AG04450 (cell line): ENCODE results near the gene SLC6A9. TPM values are rescaled to one million over a fixed set of nuclear protein-coding genes. Genes with fewer than 3 reads are reported as not detected.

Source experiments
- CTCF ChIA-PET: fragments of 300-600, 350-600 bp; formaldehyde crosslinking; extraction: SDS; loops from one replicate; lab custom pipeline; 2022; ENCODE audit warnings: antibody characterized with exemption, inconsistent platforms; lab: Charles Lee
- POLR2A ChIA-PET: fragments of 350-600 bp; formaldehyde crosslinking; extraction: SDS; loops from one replicate; lab custom pipeline; 2021; ENCODE audit warnings: antibody characterized with exemption, inconsistent platforms; lab: Yijun Ruan, JAX
- DNase-seq: peaks from one replicate; pipeline ENCODE4 v3.0.0-alpha.2; 2011; ENCODE audit warnings: low read depth, low spot score
- H3K27ac ChIP-seq: one replicate; pipeline ENCODE4 v1.5.1; 2012; ENCODE audit warnings: low read depth, low read length, control low read depth
- H3K27me3 ChIP-seq: one replicate; pipeline ENCODE4 v1.6.0; 2012; ENCODE audit warnings: low read length; ENCODE audit not compliant: control insufficient read depth, insufficient read depth
- H3K4me3 ChIP-seq: 2 replicates; pipeline ENCODE4 v1.5.1; 2011; ENCODE audit warnings: mild to moderate bottlenecking, low read depth, low read length, control low read depth
- H3K9me3 ChIP-seq: 2 replicates; pipeline ENCODE4 v1.5.1; 2012; ENCODE audit warnings: low read length; ENCODE audit not compliant: control insufficient read depth, insufficient read depth
- CTCF ChIP-seq: IDR thresholded peaks from 2 replicates; pipeline ENCODE4 v1.5.1; 2011; ENCODE audit warnings: low read depth, low read length, control low read depth, inconsistent platforms
- polyA plus RNA-seq: library from polyadenylated mRNA; depleted of rRNA; stranded (reverse); fragments of >200 nt; gene quantifications from 2 replicates; pipeline ENCODE4 v1.2.3, GENCODE V29; 2011

SLC6A9 gene
- polyA plus RNA-seq, 1 experiment: 16.3 TPM

DNA sequence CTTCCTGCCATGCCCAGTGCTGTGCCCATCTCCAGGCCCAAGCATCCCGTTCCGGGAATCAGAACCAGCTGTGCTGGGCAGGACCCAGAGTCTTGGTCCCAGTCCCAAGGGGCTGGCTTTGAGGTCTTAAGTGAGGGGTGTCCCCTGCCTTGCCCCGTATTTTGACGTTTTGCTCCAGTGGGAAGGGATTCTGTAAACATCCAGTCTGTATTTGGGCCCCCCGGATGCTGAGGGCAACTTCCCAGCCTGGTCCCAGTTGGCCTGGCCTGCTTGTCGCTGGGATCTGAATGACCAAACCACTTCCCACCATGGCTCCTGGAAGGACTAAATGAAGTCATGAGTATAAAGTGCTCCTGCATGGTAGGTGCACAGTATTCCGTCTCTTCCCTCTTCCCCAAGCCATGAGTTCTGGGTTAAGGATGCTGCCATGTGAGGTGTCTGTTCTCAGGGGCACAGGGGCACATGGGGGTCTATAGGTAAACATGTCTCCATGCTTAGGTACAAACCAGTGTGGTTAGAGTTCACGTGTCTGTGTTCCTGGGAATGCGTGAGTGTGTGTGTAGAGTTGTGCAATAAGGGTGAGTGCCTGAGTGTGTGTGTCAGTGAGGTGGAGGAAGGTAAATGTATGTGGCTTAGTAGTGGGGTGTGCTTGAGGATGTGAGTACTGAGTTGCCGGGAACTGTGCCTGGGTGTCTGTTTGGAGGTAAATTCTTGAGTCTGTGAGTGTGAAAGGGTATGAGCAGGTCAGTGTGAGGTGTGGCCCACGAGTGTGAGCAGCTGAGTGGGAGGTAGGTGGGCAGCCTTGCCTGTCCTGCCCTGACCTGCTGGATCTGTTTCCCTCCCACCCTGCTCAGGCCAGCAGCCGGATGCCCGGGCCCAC, 50.8 kb downstream of the SLC6A9 start:
- TF ChIP-seq CTCF: no peak
- ChIA-PET POLR2A (interaction anchor here (0.7 to 1.2 kb wide), 2 partner anchors 9 to 56 kb away, joined by 3 to 5 read pairs; no protein-coding TSS in a partner anchor), CTCF (no interaction called here)
- Histone ChIP-seq H3K27ac (peak overlapping the region; percentile 57), H3K4me3 (peak overlapping the region; percentile 73), H3K27me3 (no peaks in the 10 kb centered on the region), H3K9me3 (no peaks in the 10 kb centered on the region; the same call in 1 of the 2 replicates)
- DNase-seq: no peak

DNA sequence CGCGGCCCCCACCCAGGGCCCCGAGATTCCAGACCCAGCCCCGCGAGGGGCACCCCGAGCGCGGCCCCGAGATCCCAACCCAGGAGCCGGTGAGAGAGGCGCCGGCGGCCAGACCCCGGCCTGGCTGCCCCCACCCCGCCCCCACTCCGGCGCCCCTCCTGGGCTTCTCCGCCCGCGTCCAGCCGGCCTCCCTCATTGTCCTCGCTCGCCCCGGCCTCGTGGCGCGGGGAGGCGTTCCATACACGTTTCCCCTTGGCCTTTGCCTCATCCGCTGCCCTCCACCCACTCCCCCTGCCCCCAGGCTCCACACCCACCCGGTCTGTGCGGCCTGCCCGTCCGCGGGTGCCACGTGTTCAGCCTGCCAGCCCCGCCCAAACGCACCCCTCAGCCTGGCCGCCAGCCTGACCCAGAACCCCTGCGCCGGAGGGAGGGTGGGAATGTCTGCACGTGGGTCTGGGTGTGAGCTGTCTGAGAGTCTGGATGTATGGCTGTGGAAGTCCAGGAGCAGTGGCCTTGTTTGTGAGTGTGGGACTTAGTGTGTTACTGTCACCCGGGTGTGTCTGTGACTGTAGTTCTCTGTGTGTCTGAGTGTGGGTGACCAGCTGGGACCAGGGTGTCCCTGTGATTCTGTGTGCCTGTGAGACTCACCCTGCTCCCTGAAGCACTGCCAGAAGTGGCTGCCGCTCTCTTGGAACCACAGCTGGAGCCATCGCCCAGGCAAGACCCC, 51.6 kb downstream of the SLC6A9 start:
- ChIA-PET POLR2A (interaction anchor here (0.7 to 1.2 kb wide), 2 partner anchors 10 to 57 kb away, joined by 3 to 5 read pairs; no protein-coding TSS in a partner anchor), CTCF (no interaction called here)

DNA sequence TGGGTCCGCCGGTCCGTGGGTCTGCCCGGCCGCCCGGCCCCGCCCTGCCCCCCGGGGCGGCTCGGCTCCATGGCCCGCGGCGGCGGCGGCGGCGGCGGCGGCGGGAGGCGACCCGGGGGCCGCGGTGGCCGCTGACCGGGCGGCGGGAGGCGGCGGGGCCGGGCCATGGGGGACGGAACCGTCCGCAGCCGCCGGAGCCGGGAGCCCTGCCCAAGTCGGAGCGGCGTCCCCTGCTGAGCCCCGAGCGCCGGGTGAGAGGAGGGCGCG, 52.1 kb downstream of the SLC6A9 start:
- CTCF ChIA-PET: no interaction called here

More for the DNA sequence above, 51.6 kb downstream of the SLC6A9 start:
- Histone ChIP-seq H3K27me3 (no peaks in the 10 kb centered on the region), H3K4me3 (peak overlapping the region; percentile 73), H3K27ac (peak overlapping the region; percentile 57), H3K9me3 (no peaks in the 10 kb centered on the region; the same call in 1 of the 2 replicates)
- no peak for TF ChIP-seq CTCF
- no peak for DNase-seq

GRCh38 chr1:43978551-43979260, 52.6 kb downstream of the SLC6A9 start, which contains the start of gene B4GALT2:
B4GALT2 (plus strand) TSS chr1:43979210; CDS start chr1:43981161, 1,951 bp downstream.
- peak within 1 kb of the TSS; percentile 74 for H3K4me3 ChIP-seq
- ChIA-PET POLR2A (no interaction called here), CTCF (interaction anchor here (0.6 to 1.8 kb wide), 2 partner anchors 38 to 44 kb away, joined by 3 to 5 read pairs; no protein-coding TSS in a partner anchor)
- no peak for TF ChIP-seq CTCF
- DNase-seq: no peak
- no peaks in the 10 kb centered on the region for H3K27me3 ChIP-seq
- peak within 1 kb of the TSS; percentile 57 for H3K27ac ChIP-seq
- H3K9me3 ChIP-seq: no peaks in the 10 kb centered on the region; the same call in 1 of the 2 replicates

More for the DNA sequence above, 52.1 kb downstream of the SLC6A9 start:
- DNase-seq: no peak
- Histone ChIP-seq H3K27me3 (no peaks in the 10 kb centered on the region), H3K9me3 (no peaks in the 10 kb centered on the region; the same call in 1 of the 2 replicates), H3K27ac (no peak overlapping the region), H3K4me3 (peak overlapping the region; percentile 73)
- TF ChIP-seq CTCF: no peak
- POLR2A ChIA-PET: no interaction called here
